HepG2 (cell line): ENCODE measurements around the gene IFT43. TPM values are rescaled to one million over a fixed set of nuclear protein-coding genes. Genes with fewer than 3 reads are reported as not detected.
A peak's percentile ranks its signal among the peaks of the same experiment; 100 is the strongest.

Source experiments
- AHDC1 ChIP-seq: sonication (generic); formaldehyde crosslinking; IDR thresholded peaks from 2 replicates; pipeline ENCODE4 v1.5.1; 2020; ENCODE audit warnings: mild to moderate bottlenecking, missing genetic modification reagents, borderline replicate concordance
- ATM ChIP-seq: fragments of 450-650 bp; IDR thresholded peaks from 2 replicates; pipeline ENCODE4 v1.7.1; 2017; ENCODE audit warnings: mild to moderate bottlenecking, borderline replicate concordance
- CCDC6 ChIP-seq: sonication (generic); formaldehyde crosslinking; IDR thresholded peaks from 2 replicates; pipeline ENCODE4 v1.8.1; 2022; ENCODE audit warnings: mild to moderate bottlenecking, missing genetic modification reagents, moderate library complexity
- MXI1 ChIP-seq: IDR thresholded peaks from 3 replicates; pipeline ENCODE4 v1.6.1; 2012; ENCODE audit warnings: low read depth, low read length, inconsistent platforms, borderline replicate concordance
- PHB2 ChIP-seq: fragments of 450-650 bp; IDR thresholded peaks from 2 replicates; pipeline ENCODE4 v1.6.1; 2018; ENCODE audit not compliant: partially characterized antibody
- ZMYM4 ChIP-seq: sonication (generic); formaldehyde crosslinking; IDR thresholded peaks from 2 replicates; pipeline ENCODE4 v1.8.1; 2023; ENCODE audit warnings: mild to moderate bottlenecking, missing genetic modification reagents
- ZNF678 ChIP-seq: sonication (generic); formaldehyde crosslinking; IDR thresholded peaks from 2 replicates; pipeline ENCODE4 v1.4.0; 2020; ENCODE audit warnings: mild to moderate bottlenecking, missing genetic modification reagents
- polyA plus RNA-seq, 8 experiments: library from polyadenylated mRNA; depleted of rRNA in 3 of 8; stranded (reverse) in 7 of 8; unstranded in 1 of 8; fragments of >200 nt; fragmentation: Illumina TruSeq in 4 of 8; extraction: Trizol in 4 of 8; gene quantifications; 2 replicates each; pipeline versions ENCODE4 v1.2.1 to v1.2.3, GENCODE V29; 2011 to 2016; ENCODE audit warnings: low read depth in 4 of 8, missing spikeins in 1 of 8, mixed read lengths in 1 of 8; ENCODE audit not compliant: insufficient read depth in 1 of 8
- total RNA-seq, 5 experiments: library from RNA; depleted of rRNA; stranded (reverse); fragments of >200 nt; fragmentation: Illumina TruSeq; extraction: Trizol; gene quantifications; 2 replicates each; pipeline ENCODE4 v1.2.3, GENCODE V29; 2016; ENCODE audit warnings: low read depth in 1 of 5
- TF ChIP-seq, protein P1 (sequence below): sonication (generic); formaldehyde crosslinking; IDR thresholded peaks from 2 replicates; pipeline ENCODE4 v1.4.0; 2020; ENCODE audit warnings: missing genetic modification reagents
- TF ChIP-seq, protein P2 (sequence below): IDR thresholded peaks from 2 replicates; pipeline ENCODE4 v1.6.1; 2016; ENCODE audit warnings: low read depth, borderline replicate concordance

Gene IFT43
- total and polyA plus RNA-seq, 2 of the 13 experiments (the other 11 are each of a cell fraction or from before 2014, with no cell fraction given), result 0.15 to 0.55 TPM

DNA sequence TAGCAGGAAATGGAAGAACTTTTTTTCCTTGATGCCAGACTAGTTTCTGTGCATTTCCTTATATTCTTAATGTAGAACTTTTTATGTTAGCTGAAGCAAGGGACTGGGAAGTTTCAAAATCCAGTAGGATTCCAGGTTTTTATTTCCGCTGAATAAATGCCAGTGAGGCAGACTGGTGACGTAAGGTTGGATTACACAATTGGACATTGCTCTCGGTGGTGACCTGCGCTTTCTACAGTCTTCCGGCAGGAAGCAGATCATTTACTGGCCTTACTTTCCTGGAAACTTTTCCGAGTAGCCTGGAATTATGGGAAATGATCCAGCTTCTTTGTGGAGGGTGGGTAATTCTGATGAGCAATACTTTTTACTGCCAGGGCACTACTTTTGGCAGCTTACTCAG is 3.6 kb downstream of the IFT43 start (continued):
- TF ChIP-seq AHDC1 (CRISPR knock-in tag) (peak; percentile 81; the same call in 1 of the 2 replicates), ZMYM4 (CRISPR knock-in tag) (peak; percentile 66), PHB2 (no peak), ZNF678 (CRISPR knock-in tag) (no peak), ATM (no peak), MXI1 (no peak; the same call in 2 of the 3 replicates), CCDC6 (CRISPR knock-in tag) (no peak)
- TF ChIP-seq, protein P1, sequence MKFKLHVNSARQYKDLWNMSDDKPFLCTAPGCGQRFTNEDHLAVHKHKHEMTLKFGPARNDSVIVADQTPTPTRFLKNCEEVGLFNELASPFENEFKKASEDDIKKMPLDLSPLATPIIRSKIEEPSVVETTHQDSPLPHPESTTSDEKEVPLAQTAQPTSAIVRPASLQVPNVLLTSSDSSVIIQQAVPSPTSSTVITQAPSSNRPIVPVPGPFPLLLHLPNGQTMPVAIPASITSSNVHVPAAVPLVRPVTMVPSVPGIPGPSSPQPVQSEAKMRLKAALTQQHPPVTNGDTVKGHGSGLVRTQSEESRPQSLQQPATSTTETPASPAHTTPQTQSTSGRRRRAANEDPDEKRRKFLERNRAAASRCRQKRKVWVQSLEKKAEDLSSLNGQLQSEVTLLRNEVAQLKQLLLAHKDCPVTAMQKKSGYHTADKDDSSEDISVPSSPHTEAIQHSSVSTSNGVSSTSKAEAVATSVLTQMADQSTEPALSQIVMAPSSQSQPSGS (CRISPR knock-in tag), result peak; percentile 97
- TF ChIP-seq, protein P2, sequence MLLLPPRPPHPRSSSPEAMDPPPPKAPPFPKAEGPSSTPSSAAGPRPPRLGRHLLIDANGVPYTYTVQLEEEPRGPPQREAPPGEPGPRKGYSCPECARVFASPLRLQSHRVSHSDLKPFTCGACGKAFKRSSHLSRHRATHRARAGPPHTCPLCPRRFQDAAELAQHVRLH (CRISPR knock-in tag), result no peak
